ENCODE results near the gene SCOC.
"Not testable (repeated sequence)": the region's sequence is repeated elsewhere in the genome, so short reads cannot be mapped to it uniquely, and the experiment has no call there.

SCOC gene

DNA sequence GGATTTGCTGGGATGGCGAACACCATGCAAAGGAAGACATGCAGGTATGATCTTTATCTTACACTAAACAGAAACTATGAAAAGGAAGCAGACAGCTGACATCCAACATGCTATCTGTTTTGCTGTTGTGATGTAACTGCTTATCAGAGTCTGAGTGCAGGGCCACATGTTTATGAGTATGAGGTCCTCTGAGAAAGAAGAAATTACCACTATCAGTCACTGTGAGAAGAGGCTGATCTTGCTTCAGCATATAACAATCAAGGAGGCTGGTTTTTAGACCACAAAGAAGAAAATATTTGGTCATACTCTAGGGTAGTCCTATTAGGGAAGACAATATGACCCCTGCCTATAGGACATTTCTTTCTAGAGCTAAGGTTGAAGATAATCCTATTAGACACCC, 35.5 kb downstream of the SCOC start:
- no peak overlapping the region for H3K4me3 ChIP-seq (replicated peaks; ENCODE audit: low read depth, low read length)
- TF ChIP-seq, protein P1, sequence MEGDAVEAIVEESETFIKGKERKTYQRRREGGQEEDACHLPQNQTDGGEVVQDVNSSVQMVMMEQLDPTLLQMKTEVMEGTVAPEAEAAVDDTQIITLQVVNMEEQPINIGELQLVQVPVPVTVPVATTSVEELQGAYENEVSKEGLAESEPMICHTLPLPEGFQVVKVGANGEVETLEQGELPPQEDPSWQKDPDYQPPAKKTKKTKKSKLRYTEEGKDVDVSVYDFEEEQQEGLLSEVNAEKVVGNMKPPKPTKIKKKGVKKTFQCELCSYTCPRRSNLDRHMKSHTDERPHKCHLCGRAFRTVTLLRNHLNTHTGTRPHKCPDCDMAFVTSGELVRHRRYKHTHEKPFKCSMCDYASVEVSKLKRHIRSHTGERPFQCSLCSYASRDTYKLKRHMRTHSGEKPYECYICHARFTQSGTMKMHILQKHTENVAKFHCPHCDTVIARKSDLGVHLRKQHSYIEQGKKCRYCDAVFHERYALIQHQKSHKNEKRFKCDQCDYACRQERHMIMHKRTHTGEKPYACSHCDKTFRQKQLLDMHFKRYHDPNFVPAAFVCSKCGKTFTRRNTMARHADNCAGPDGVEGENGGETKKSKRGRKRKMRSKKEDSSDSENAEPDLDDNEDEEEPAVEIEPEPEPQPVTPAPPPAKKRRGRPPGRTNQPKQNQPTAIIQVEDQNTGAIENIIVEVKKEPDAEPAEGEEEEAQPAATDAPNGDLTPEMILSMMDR (IDR thresholded peaks at IDR 0.05; ENCODE audit: low read length, missing control alignments) = no peak
- no peak for DNase-seq (ENCODE audit: low read depth)

DNA sequence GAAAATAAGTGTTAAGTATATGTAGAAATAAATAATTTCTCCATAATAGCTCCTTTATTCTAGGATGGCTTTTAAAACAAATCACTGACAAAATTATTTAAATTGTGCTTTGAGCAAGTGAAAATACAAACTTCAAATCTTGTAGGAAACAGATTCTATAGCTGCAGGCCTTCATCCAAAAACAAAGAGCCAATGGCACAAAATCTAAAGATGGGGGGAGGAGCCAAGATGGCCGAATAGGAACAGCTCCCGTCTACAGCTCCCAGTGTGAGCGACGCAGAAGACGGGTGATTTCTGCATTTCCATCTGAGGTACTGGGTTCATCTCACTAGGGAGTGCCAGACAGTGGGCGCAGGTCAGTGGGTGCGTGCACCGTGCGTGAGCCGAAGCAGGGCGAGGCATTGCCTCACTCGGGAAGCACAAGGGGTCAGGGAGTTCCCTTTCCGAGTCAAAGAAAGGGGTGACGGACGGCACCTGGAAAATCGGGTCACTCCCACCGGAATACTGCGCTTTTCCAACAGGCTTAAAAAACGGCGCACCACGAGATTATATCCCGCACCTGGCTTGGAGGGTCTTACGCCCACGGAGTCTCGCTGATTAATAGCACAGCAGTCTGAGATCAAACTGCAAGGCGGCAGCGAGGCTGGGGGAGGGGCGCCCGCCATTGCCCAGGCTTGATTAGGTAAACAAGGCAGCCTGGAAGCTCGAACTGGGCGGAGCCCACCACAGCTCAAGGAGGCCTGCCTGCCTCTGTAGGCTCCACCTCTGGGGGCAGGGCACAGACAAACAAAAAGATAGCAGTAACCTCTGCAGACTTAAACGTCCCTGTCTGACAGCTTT, 39.9 kb downstream of the SCOC start:
- H3K4me3 ChIP-seq (replicated peaks; ENCODE audit: low read depth, low read length); DNase-seq (ENCODE audit: low read depth): not testable (repeated sequence)

GRCh38 chr4:140423106-140423505, 49.7 kb downstream of the SCOC start:
- TF ChIP-seq, protein P1 (IDR thresholded peaks at IDR 0.05; ENCODE audit: low read length, missing control alignments) = no peak
- no peak for DNase-seq (ENCODE audit: low read depth)
- no peak overlapping the region for H3K4me3 ChIP-seq (replicated peaks; ENCODE audit: low read depth, low read length)

GRCh38 chr4:140426610-140427105, 53.2 kb downstream of the SCOC start:
- no peak overlapping the region for H3K4me3 ChIP-seq (replicated peaks; ENCODE audit: low read depth, low read length)
- no peak for DNase-seq (ENCODE audit: low read depth)
- TF ChIP-seq, protein P1 (IDR thresholded peaks at IDR 0.05; ENCODE audit: low read length, missing control alignments) = no peak

GRCh38 chr4:140427106-140427918, 53.9 kb downstream of the SCOC start, which contains the start of gene CLGN:
TSS of gene CLGN (minus strand) at chr4:140427648. CDS start at chr4:140413078, 14,570 bp downstream.
- peak within 1 kb of the TSS; percentile 55 for H3K4me3 ChIP-seq (replicated peaks; ENCODE audit: low read depth, low read length)
- DNase-seq (ENCODE audit: low read depth) = peak; percentile 41
- TF ChIP-seq, protein P1 (IDR thresholded peaks at IDR 0.05; ENCODE audit: low read length, missing control alignments) = peak; percentile 8

- peak; percentile 4 for DNase-seq (ENCODE audit: low read depth)
- TF ChIP-seq, protein P1 (IDR thresholded peaks at IDR 0.05; ENCODE audit: low read length, missing control alignments) = no peak
- H3K4me3 ChIP-seq (replicated peaks; ENCODE audit: low read depth, low read length) = peak overlapping the region; percentile 55
Observed at GRCh38 chr4:140427919-140428471, 54.5 kb downstream of the SCOC start.

Measured in fibroblast of pulmonary artery (primary cell).